Measurements from ENCODE around the gene ZEB2. TPM values are rescaled to one million over a fixed set of nuclear protein-coding genes. Genes with fewer than 3 reads are reported as not detected.

Gene ZEB2
- total RNA-seq, 1 donor from 2014 or later, result 139 TPM

GRCh38 chr2:144490857-144491256, 29.1 kb downstream of the ZEB2 start:
- no peak overlapping the region for H3K27ac Mint-ChIP-seq (ENCODE audit: unreplicated experiment)
- H3K4me3 Mint-ChIP-seq (ENCODE audit: unreplicated experiment), result no peak overlapping the region
- TF ChIP-seq, protein P1, sequence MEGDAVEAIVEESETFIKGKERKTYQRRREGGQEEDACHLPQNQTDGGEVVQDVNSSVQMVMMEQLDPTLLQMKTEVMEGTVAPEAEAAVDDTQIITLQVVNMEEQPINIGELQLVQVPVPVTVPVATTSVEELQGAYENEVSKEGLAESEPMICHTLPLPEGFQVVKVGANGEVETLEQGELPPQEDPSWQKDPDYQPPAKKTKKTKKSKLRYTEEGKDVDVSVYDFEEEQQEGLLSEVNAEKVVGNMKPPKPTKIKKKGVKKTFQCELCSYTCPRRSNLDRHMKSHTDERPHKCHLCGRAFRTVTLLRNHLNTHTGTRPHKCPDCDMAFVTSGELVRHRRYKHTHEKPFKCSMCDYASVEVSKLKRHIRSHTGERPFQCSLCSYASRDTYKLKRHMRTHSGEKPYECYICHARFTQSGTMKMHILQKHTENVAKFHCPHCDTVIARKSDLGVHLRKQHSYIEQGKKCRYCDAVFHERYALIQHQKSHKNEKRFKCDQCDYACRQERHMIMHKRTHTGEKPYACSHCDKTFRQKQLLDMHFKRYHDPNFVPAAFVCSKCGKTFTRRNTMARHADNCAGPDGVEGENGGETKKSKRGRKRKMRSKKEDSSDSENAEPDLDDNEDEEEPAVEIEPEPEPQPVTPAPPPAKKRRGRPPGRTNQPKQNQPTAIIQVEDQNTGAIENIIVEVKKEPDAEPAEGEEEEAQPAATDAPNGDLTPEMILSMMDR (IDR thresholded peaks at IDR 0.05), result no peak
- no peak for DNase-seq (ENCODE audit: extremely low spot score, unreplicated experiment)
- peaks cover 25% of the 10 kb centered on the region for H3K36me3 Mint-ChIP-seq (ENCODE audit: unreplicated experiment)
- H3K4me1 Mint-ChIP-seq (ENCODE audit: unreplicated experiment), result peaks cover 63% of the 10 kb centered on the region
- no peaks in the 10 kb centered on the region for H3K27me3 Mint-ChIP-seq (ENCODE audit: unreplicated experiment)
- H3K9me3 Mint-ChIP-seq (ENCODE audit: unreplicated experiment), result no peaks in the 10 kb centered on the region

GRCh38 chr2:144490017-144490416, 29.9 kb downstream of the ZEB2 start:
- Mint-ChIP-seq H3K36me3 (ENCODE audit: unreplicated experiment) (peaks cover 28% of the 10 kb centered on the region), H3K27ac (ENCODE audit: unreplicated experiment) (no peak overlapping the region), H3K9me3 (ENCODE audit: unreplicated experiment) (no peaks in the 10 kb centered on the region), H3K4me3 (ENCODE audit: unreplicated experiment) (no peak overlapping the region), H3K27me3 (ENCODE audit: unreplicated experiment) (no peaks in the 10 kb centered on the region), H3K4me1 (ENCODE audit: unreplicated experiment) (peaks cover 56% of the 10 kb centered on the region)
- TF ChIP-seq, protein P1 (IDR thresholded peaks at IDR 0.05), result no peak
- DNase-seq (ENCODE audit: extremely low spot score, unreplicated experiment), result no peak

DNA sequence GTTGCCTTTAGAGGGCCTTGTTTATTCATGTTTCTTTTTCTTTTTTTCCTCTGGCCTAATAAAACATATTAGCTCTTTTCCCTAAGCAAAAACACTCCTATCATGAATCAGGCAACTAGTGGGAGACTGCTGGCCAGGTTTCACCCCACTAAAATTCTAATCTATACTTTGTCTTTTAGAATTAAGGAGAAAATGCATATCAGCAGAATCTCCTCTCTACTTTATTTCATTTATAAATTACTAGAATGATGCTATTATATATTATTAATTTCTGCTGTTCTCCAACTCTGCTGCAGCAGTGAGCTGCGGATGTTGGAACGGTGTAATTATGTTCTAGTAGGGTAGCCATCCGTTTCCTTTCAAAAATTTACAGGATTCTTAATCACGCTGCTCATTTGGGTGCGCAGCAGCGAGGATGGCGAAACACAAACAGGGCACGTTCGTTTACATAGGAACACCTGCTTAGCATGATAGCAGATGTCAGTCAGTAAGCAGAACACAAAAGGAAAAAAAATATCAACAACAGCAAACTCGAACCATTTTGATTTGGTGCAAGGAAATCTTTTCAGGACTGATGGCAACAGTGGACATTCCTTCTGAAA, 30.5 kb downstream of the ZEB2 start:
- Mint-ChIP-seq H3K36me3 (ENCODE audit: unreplicated experiment) (peaks cover 32% of the 10 kb centered on the region), H3K4me3 (ENCODE audit: unreplicated experiment) (no peak overlapping the region), H3K9me3 (ENCODE audit: unreplicated experiment) (no peaks in the 10 kb centered on the region), H3K27me3 (ENCODE audit: unreplicated experiment) (no peaks in the 10 kb centered on the region), H3K4me1 (ENCODE audit: unreplicated experiment) (peaks cover 53% of the 10 kb centered on the region), H3K27ac (ENCODE audit: unreplicated experiment) (peak overlapping the region; percentile 56)
- TF ChIP-seq, protein P1 (IDR thresholded peaks at IDR 0.05), result no peak
- DNase-seq (ENCODE audit: extremely low spot score, unreplicated experiment), result no peak

DNA sequence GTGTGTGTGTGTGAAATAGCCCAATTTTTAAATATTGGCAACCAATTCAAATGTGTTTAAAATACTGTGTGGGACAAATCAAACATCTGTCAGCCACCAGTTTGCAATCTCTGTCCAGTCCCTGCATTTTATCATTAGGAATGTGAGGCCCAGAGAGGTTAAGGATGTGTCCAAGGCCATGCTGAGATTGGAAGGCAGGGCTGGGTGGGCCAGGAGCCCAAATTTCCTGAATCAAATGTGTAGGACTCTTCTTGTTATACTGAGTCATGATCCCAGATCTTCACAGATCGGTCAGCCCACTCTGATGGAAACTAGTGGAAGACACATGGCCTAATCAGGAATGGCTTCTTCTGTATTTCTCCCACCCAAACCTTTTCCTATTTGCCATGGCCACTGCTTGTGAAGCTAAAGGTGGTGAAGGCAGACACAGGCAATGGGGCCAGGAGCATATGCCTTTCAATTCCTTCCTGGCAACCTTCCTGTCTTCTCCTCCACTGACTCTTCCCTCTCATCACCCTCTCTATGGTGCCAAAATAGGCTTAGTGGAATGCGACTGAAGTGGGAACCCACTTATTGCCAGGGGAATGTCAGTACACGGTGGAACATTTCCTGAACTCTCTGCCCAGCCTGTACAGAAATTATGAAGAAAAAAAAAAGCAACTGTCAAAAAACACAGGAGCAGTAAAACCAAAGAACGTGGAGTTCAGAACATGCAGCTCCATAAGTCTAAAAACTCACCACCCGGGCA, 35.5 kb downstream of the ZEB2 start:
- Mint-ChIP-seq H3K36me3 (ENCODE audit: unreplicated experiment) (peaks cover 39% of the 10 kb centered on the region), H3K4me1 (ENCODE audit: unreplicated experiment) (peaks cover 70% of the 10 kb centered on the region), H3K9me3 (ENCODE audit: unreplicated experiment) (no peaks in the 10 kb centered on the region), H3K4me3 (ENCODE audit: unreplicated experiment) (no peak overlapping the region), H3K27ac (ENCODE audit: unreplicated experiment) (no peak overlapping the region), H3K27me3 (ENCODE audit: unreplicated experiment) (no peaks in the 10 kb centered on the region)
- no peak for DNase-seq (ENCODE audit: extremely low spot score, unreplicated experiment)
- TF ChIP-seq, protein P1 (IDR thresholded peaks at IDR 0.05), result no peak

DNA sequence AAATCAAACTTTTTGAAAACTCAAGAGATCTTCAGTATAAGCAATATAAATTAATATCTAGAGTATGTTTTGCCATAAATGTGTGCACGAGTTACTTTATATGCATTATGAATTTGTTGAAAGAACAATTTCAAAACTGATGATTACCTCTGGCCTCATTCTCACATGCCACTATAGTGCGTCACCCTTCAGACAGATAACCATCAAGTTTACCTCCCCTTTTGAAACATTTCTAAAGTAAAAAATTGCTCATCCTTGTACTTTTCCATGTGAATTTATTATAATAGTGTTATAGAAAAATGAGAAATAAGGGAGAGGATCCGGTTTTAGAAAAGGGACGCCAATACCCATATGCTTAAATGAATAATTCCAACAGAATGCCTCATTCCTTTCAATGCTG, 38.3 kb downstream of the ZEB2 start:
- H3K27ac Mint-ChIP-seq (ENCODE audit: unreplicated experiment), result peak overlapping the region; percentile 49
- peaks cover 74% of the 10 kb centered on the region for H3K4me1 Mint-ChIP-seq (ENCODE audit: unreplicated experiment)
- H3K36me3 Mint-ChIP-seq (ENCODE audit: unreplicated experiment), result peaks cover 39% of the 10 kb centered on the region
- no peak for DNase-seq (ENCODE audit: extremely low spot score, unreplicated experiment)
- no peaks in the 10 kb centered on the region for H3K9me3 Mint-ChIP-seq (ENCODE audit: unreplicated experiment)
- TF ChIP-seq, protein P1 (IDR thresholded peaks at IDR 0.05), result no peak
- H3K27me3 Mint-ChIP-seq (ENCODE audit: unreplicated experiment), result no peaks in the 10 kb centered on the region
- H3K4me3 Mint-ChIP-seq (ENCODE audit: unreplicated experiment), result no peak overlapping the region
